Stimulated activated naive CD8-positive, alpha-beta T cell treated with anti-CD3 and anti-CD28 coated beads, Interleukin-15, amount 100 ng/mL, for 72 hours (primary cell): Measurements from ENCODE around the gene NOS2.
"Not testable (repeated sequence)": the region's sequence is repeated elsewhere in the genome, so short reads cannot be mapped to it uniquely, and the experiment has no call there.

Source experiments
- ATAC-seq: fragments of 150-1000 bp; cut with Tn5 transposase; 2 replicates; pipeline ENCODE4 v1.10.0; 2021; ENCODE audit warnings: mild to moderate bottlenecking, moderate library complexity
- DNase-seq, 2 donors: peaks; one replicate each; pipeline ENCODE4 v3.0.0; 2021 to 2022
- H3K27ac Mint-ChIP-seq, 2 donors: one replicate each; pipeline ENCODE4 v1.8.0; 2022; ENCODE audit warnings: mild to moderate bottlenecking in 2 of 2, mixed read lengths in 2 of 2, moderate library complexity in 2 of 2
- H3K27me3 Mint-ChIP-seq: one replicate; pipeline ENCODE4 v1.8.0; 2022; ENCODE audit warnings: mixed read lengths
- H3K4me1 Mint-ChIP-seq: one replicate; pipeline ENCODE4 v1.8.0; 2022; ENCODE audit warnings: mild to moderate bottlenecking, mixed read lengths
- H3K4me3 Mint-ChIP-seq, 2 donors: one replicate each; pipeline ENCODE4 v1.8.0; 2022; ENCODE audit warnings: mild to moderate bottlenecking in 2 of 2, mixed read lengths in 2 of 2, moderate library complexity in 1 of 2
- H3K9me3 Mint-ChIP-seq, 2 donors: one replicate each; pipeline ENCODE4 v1.8.0; 2022; ENCODE audit warnings: mixed read lengths in 2 of 2

Gene NOS2

GRCh38 chr17:27829143-27829711, 28.9 kb upstream of the NOS2 start:
- DNase-seq, H3K27ac Mint-ChIP-seq, H3K4me3 Mint-ChIP-seq, H3K27me3 Mint-ChIP-seq, H3K9me3 Mint-ChIP-seq, H3K4me1 Mint-ChIP-seq: not testable (repeated sequence)
- ATAC-seq: peak; percentile 79

GRCh38 chr17:27825459-27825858, 25.1 kb upstream of the NOS2 start:
- H3K4me3 Mint-ChIP-seq: no peak overlapping the region

GRCh38 chr17:27824745-27825144, 24.4 kb upstream of the NOS2 start:
- no peak for DNase-seq
- Mint-ChIP-seq H3K4me1 (no peaks in the 10 kb centered on the region), H3K4me3 (no peak overlapping the region), H3K27ac (no peak overlapping the region), H3K27me3 (no peaks in the 10 kb centered on the region), H3K9me3 (peaks cover 21 to 25% of the 10 kb centered on the region in 2 donors)
- ATAC-seq: no peak

More at GRCh38 chr17:27825459-27825858, 25.1 kb upstream of the NOS2 start:
- no peak for ATAC-seq
- Mint-ChIP-seq H3K27me3 (no peaks in the 10 kb centered on the region), H3K9me3 (peaks cover 21 to 24% of the 10 kb centered on the region in 2 donors), H3K4me1 (no peaks in the 10 kb centered on the region), H3K27ac (no peak overlapping the region)
- DNase-seq: no peak

- Mint-ChIP-seq H3K4me1 (no peaks in the 10 kb centered on the region), H3K27ac (no peak overlapping the region), H3K27me3 (no peaks in the 10 kb centered on the region), H3K9me3 (peaks cover 21 to 25% of the 10 kb centered on the region in 2 donors), H3K4me3 (no peak overlapping the region)
- DNase-seq (no peak), ATAC-seq (no peak)
Observed at GRCh38 chr17:27824176-27824715, 23.9 kb upstream of the NOS2 start.

GRCh38 chr17:27822108-27822507, 21.8 kb upstream of the NOS2 start:
- H3K9me3 Mint-ChIP-seq: peaks cover 21 to 25% of the 10 kb centered on the region in 2 donors
- H3K4me1 Mint-ChIP-seq, H3K4me3 Mint-ChIP-seq, H3K27me3 Mint-ChIP-seq, H3K27ac Mint-ChIP-seq, DNase-seq, ATAC-seq: not testable (repeated sequence)

- Mint-ChIP-seq H3K27me3 (no peaks in the 10 kb centered on the region), H3K4me1 (no peaks in the 10 kb centered on the region), H3K4me3 (no peak overlapping the region), H3K27ac (peak overlapping the region in 1 of 2 donors; percentile 82), H3K9me3 (peaks cover 21 to 25% of the 10 kb centered on the region in 2 donors)
- DNase-seq: no peak
- ATAC-seq: no peak
Observed at GRCh38 chr17:27821318-27821717, 21.0 kb upstream of the NOS2 start.

- no peak overlapping the region for H3K27ac Mint-ChIP-seq
- no peak for ATAC-seq
- peaks cover 21 to 25% of the 10 kb centered on the region in 2 donors for H3K9me3 Mint-ChIP-seq
- H3K4me1 Mint-ChIP-seq: no peaks in the 10 kb centered on the region
- DNase-seq: no peak
- H3K27me3 Mint-ChIP-seq: no peaks in the 10 kb centered on the region
- H3K4me3 Mint-ChIP-seq: no peak overlapping the region
Observed at GRCh38 chr17:27819145-27819544, 18.8 kb upstream of the NOS2 start.

GRCh38 chr17:27818401-27819105, 18.2 kb upstream of the NOS2 start:
- ATAC-seq (no peak), DNase-seq (no peak)
- Mint-ChIP-seq H3K4me1 (no peaks in the 10 kb centered on the region), H3K27me3 (no peaks in the 10 kb centered on the region), H3K27ac (no peak overlapping the region), H3K9me3 (peaks cover 19 to 25% of the 10 kb centered on the region in 2 donors), H3K4me3 (no peak overlapping the region)

- Mint-ChIP-seq H3K4me1 (no peaks in the 10 kb centered on the region), H3K9me3 (peaks cover 16 to 24% of the 10 kb centered on the region in 2 donors), H3K4me3 (no peak overlapping the region), H3K27me3 (no peaks in the 10 kb centered on the region), H3K27ac (peak overlapping the region in 1 of 2 donors; percentile 29)
- ATAC-seq (no peak), DNase-seq (no peak)
Observed at GRCh38 chr17:27817731-27818130, 17.4 kb upstream of the NOS2 start.

GRCh38 chr17:27816946-27817345, 16.6 kb upstream of the NOS2 start:
- H3K9me3 Mint-ChIP-seq: peaks cover 11 to 16% of the 10 kb centered on the region in 2 donors
- DNase-seq (no peak), ATAC-seq (no peak)
- no peak overlapping the region for H3K27ac Mint-ChIP-seq
- no peaks in the 10 kb centered on the region for H3K27me3 Mint-ChIP-seq
- H3K4me1 Mint-ChIP-seq: peaks cover under 1% of the 10 kb centered on the region
- no peak overlapping the region for H3K4me3 Mint-ChIP-seq

GRCh38 chr17:27811961-27812360, 11.6 kb upstream of the NOS2 start:
- no peak overlapping the region for H3K4me3 Mint-ChIP-seq
- DNase-seq (no peak), ATAC-seq (no peak)
- H3K27ac Mint-ChIP-seq: peak overlapping the region; percentile 6 to 90
- H3K9me3 Mint-ChIP-seq: no peaks in the 10 kb centered on the region
- peaks cover 47% of the 10 kb centered on the region for H3K4me1 Mint-ChIP-seq
- no peaks in the 10 kb centered on the region for H3K27me3 Mint-ChIP-seq

GRCh38 chr17:27810902-27811557, 10.7 kb upstream of the NOS2 start:
- Mint-ChIP-seq H3K4me3 (no peak overlapping the region), H3K4me1 (peaks cover 55% of the 10 kb centered on the region), H3K27ac (peak overlapping the region in 1 of 2 donors; percentile 93), H3K27me3 (no peaks in the 10 kb centered on the region), H3K9me3 (no peaks in the 10 kb centered on the region)
- ATAC-seq (no peak), DNase-seq (no peak)

GRCh38 chr17:27810211-27810901, 10.0 kb upstream of the NOS2 start:
- H3K4me3 Mint-ChIP-seq: peak overlapping the region; percentile 54 to 81
- no peaks in the 10 kb centered on the region for H3K27me3 Mint-ChIP-seq
- no peaks in the 10 kb centered on the region for H3K9me3 Mint-ChIP-seq
- DNase-seq (peak; percentile 46 to 64), ATAC-seq (peak; percentile 71)
- peak overlapping the region; percentile 80 to 93 for H3K27ac Mint-ChIP-seq
- peaks cover 62% of the 10 kb centered on the region for H3K4me1 Mint-ChIP-seq

- H3K4me3 Mint-ChIP-seq: peak overlapping the region in 1 of 2 donors; percentile 34
- H3K4me1 Mint-ChIP-seq: peaks cover 68% of the 10 kb centered on the region
- peak overlapping the region in 1 of 2 donors; percentile 80 for H3K27ac Mint-ChIP-seq
- ATAC-seq (no peak), DNase-seq (no peak)
- H3K27me3 Mint-ChIP-seq: no peaks in the 10 kb centered on the region
- no peaks in the 10 kb centered on the region for H3K9me3 Mint-ChIP-seq
Observed at GRCh38 chr17:27809555-27809954, 9.2 kb upstream of the NOS2 start.

GRCh38 chr17:27808628-27809027, 8.3 kb upstream of the NOS2 start:
- Mint-ChIP-seq H3K9me3 (no peaks in the 10 kb centered on the region), H3K4me1 (peaks cover 68% of the 10 kb centered on the region), H3K27me3 (no peaks in the 10 kb centered on the region), H3K4me3 (peak overlapping the region; percentile 73 to 74), H3K27ac (peak overlapping the region; percentile 84 to 90)
- peak in 1 of 2 donors; percentile 29 for DNase-seq
- peak; percentile 19 for ATAC-seq
